Stimulated activated CD8-positive, alpha-beta memory T cell treated with anti-CD3 and anti-CD28 coated beads, Interleukin-7, amount 100 ng/mL, for 4 hours (primary cell): ENCODE measurements around the gene ENDOD1.
"Not testable (repeated sequence)": the region's sequence is repeated elsewhere in the genome, so short reads cannot be mapped to it uniquely, and the experiment has no call there.

Source experiments
- DNase-seq, 2 donors: peaks; one replicate each; pipeline ENCODE4 v3.0.0-alpha.2; 2020; ENCODE audit warnings: low read depth in 2 of 2

The ENDOD1 gene

DNA sequence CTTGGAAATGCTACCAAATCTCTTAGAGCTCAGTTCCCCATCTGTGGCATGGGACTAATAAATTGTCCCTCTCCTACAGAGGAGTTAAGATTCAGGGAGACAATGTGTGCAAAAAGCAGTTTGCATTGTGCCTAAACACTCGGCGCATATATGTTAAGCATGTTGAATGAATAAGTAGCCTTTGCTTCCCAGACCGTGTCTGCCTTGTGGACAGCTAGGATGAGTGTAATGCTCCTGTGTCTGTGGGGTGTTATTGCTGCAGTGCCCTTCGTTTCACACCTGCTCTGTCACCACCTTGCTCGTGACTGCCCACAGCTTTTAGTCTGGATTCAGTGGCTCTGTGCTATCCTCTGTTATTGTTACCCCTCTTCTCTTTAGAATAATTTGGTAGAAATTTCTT, 14.1 kb downstream of the ENDOD1 start:
- DNase-seq = no peak

DNA sequence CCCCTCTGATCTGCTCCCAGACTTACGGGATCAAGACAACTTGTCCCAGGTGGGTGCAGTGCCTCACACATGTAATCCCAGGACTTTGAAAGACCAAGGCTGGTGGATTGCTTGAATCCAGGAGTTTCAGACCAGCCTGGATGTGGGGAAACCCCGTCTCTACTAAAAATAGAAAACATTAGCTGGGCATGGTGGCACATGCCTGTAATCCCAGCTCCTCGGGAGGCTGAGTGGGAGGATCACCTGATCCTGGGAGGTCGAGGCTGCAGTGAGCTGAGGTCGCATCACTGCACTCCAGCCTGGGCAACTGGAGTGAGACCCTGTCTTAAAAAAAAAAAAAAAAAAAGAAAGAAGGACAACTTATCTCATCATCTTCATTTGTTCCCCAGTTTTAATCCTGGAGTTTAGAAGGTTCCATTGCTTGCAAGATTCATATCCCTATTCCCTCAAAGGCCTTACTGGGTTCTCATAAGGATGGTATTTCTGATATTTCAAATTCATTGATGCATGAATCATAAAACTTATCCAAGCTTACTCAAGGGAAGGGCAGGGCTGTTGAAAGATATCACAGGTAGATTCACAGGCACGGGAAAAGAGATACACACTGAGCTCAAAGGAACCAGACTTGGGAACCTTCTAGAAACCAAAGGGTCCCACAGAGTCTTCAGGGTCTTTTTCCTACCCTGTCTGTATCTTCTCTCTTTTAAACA, 14.6 kb downstream of the ENDOD1 start:
- DNase-seq = no peak

DNA sequence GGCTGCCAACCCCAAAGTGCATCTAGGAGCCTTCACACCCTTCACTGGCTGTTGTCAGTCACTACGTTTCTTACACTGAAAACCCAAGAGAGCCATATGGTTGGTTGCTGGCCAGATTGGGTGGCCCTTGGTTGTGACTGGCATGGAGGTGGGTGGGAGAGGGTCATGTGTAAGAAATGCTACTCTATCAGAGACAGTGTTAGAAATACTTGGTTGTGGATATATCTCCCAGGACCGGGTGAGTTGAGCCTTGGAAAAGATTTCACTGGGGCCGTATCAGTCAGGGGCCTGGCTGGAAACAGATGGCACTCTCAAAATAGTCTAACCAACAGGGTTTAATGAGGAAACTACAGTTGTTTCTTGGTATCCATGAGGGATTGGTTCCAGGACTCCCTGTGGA, 15.2 kb downstream of the ENDOD1 start:
- no peak for DNase-seq

DNA sequence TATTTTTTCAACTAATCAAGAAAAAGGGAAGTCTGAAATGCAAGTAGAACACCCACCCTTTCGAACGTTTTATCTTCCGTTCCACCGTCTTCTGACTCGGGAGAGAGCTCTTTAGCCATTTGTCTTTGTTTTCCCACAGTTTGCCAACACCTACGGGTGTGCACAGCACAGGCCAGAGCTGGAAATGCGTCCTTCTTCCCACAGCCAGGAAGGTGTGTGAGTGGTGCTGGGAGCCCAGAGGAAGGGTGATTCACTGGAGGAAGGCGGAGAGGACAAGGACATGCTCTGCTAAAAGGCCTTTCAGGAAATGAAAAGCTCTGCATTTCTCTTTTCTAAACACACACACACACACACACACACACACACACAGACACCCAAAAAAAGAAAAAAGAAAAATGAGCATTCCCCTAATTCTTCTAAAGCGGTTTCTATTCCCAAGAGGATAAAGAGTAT, 18.5 kb downstream of the ENDOD1 start:
- no peak for DNase-seq

DNA sequence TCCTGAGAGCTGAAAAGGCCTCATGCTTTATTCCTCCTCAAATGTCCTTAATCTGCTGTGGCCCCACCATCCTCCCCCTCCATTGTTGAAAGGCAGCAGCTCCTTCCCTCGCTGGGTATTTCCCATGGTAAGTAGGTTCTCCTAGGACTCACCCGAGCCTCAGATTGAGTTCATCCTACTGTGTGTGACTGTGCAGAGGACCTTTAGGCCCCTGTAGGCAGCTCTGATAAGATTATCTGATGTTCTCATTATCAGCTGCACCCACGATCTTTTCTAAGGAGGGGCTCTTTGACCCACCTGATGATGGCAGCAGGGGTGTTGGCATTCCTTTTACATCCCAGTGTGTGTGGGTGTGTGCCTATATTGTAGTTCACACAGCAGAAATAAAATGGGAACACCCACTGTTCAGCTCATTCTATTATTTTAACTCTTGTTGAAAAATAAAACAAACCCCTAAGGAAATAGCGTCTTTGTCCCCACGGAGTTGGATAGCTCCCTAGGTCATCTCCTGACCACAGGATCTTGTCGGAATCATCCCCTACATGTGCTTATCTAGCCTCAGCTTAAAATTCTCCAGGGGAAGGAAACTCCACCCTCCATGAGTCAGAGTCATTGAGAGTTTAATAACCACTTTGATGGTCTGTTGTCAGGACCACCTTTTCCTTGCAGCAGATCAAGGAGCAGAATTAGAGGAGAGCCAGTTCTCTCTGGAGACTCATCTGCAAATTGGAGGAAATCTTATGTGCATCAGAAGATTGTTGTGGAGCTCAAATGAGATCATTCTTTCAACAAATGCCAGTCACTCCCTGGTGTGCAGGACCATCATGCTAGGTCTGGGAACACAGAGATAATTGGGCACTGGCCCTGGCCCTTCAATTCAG, 19.3 kb downstream of the ENDOD1 start:
- no peak for DNase-seq

DNA sequence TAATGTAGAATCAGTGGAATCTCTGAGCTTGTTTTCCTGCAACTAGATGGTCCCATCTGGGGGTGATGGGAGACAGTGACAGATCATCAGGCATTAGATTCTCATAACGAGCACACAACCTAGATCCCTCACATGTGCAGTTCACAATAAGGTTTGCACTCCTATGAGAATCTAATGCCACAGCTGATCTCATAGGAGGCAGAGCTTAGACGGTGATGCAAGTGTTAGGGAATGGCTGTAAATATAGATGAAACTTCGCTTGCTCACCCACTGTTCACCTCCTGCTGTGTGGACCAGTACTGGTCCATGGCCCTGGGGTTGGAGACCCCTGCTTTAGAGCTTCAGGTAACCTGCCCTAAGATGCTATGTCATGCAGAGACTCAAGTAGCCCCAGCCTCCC, 21.8 kb downstream of the ENDOD1 start:
- not testable (repeated sequence) for DNase-seq

DNA sequence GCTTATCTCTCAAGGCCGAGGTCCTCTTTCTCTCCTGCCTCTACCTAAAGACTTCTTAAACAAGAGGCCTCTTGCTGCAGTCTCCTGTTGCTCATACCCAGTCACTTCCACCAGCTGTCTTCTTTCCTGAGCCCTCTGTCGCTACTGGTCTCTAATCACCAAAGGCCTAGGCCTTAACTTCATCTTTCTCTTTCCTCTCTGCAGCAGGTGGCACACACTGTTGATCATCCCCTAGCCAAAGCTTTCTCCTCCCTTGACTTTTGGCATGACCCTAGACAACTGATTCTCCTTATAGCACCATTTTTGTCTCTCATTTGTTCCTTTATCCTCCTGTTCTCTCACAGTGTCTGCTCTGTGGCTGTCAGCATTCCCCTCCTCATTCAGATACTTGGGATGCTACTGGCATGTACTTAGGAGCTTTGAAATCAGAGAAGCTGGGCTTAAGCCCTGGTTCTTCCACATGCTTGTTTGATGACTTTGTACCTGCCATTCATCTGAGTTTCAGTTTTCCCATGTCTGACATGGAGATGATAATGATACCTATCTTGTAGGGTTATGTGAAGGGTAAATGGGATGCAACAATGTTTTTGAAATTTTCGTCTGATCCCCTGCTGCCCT, 22.4 kb downstream of the ENDOD1 start:
- DNase-seq = no peak

DNA sequence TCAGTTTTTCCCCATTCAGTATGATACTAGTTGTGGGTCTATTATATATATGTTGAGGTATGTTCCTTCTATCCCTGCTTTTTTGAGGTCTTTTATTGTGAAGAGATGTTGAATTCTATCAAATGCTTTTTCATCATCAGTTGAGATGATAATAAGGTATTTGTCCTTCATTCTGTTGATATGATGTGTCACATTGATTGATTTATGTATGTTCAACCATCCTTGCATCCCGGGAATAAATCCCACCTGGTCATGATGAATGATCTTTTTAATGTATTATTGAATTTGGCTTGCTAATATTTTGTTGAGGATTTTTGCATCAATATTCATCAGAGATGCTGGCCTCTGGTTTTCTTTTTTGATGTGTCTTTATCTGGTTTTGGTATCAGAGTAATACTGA, 26.0 kb downstream of the ENDOD1 start:
- no peak for DNase-seq

DNA sequence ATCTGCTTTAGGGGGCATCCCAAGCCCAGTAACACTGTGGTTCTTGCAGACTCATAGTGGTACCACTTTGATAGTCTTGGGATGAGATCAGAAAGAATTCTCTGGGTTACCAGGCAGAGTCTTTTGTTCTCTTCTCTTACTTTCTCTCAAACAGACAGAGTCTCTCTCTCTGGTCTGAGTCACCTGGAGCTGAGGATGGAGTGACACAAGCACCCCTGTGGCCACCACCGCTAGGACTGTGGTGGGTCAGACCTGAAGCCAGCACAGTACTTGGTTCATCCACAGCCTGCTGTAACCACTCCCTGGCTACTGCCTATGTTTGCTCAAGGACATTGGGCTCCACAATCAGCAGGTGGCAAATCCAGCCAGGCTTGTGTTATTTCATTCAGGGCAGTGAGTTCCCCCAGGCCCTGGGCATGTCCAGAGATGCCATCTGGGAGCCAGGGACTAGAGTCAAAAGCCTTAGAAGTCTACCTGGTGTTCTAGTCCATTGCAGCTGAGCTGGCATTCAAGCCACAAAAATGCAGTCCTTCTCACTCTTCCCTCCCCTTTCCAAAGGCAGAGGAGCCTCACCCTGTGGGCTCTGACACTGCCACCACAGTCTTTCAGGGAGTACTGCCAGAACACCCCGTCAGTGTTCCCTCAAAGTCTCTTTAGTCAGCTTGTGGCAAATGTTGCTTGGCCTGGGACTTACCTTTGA, 29.9 kb downstream of the ENDOD1 start:
- DNase-seq = no peak

DNA sequence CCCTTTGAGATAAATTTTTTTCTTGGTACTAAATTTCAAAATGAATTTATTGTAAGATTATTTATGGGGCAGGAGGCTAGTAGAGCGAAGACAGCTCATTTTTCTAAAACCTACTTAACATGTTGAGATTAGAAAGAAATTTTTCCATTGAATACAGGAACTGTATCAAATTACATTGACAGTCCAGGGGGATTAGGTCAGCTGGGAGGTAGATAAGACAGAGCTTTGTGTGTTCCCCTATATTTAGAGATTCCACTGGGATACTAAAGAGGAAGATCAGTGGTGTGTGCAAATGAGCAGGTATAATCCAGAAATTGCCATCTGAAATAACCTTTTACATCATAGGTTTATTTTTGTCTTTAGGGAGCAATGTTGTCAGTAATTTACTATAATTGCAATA, 32.1 kb downstream of the ENDOD1 start:
- DNase-seq = no peak

DNA sequence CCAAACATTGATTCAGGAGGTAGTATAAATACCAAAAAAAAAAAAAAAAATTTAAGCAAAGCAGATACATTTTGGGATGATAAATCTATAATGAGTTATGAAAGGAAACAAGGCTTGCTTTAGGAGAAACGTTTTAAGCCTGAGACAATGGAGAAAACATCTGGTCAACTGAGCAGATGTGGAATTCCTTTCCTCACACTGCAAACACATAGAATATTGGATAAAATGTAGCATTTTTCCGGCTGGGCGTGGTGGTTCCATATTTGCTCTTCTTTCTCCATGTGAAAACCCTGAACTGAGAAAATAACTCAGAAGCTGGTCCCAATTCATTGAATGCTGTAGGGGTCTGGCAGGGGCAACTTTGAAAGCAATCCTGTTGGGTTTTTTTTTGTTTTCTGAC, 33.9 kb downstream of the ENDOD1 start:
- no peak for DNase-seq

DNA sequence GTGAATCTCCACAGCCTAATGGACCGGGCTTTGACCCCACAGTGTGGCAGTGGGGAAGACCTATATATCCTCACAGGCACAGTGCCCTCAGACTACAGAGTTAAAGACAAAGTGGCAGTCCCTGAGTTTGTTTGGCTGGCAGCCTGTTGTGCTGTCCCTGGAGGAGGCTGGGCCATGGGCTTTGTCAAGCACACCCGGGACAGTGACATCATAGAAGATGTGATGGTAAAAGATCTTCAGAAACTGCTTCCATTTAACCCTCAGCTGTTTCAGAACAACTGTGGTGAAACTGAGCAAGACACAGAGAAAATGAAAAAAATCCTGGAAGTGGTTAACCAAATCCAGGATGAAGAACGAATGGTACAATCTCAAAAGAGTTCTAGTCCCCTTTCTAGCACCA, 39.0 kb downstream of the ENDOD1 start:
- DNase-seq = no peak

DNA sequence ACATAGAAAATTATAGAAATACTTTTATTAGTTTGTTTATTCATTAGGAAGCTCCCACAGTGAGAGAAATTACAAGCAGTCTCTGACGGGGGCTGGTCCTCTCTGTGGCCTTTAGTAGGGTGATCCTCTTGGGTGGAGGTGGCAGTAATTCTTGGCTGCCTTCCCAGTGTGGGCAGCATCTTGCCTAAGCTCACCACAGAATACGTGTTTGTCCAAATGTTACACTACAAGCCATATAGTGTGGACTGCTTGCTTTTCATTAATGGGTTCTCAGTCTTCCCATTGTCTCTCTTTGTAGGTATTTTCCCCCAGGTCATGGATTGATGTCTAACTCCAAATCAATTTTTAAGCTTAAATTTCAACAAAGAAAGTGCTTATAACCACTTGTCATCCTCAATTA, 43.3 kb downstream of the ENDOD1 start:
- no peak for DNase-seq

DNA sequence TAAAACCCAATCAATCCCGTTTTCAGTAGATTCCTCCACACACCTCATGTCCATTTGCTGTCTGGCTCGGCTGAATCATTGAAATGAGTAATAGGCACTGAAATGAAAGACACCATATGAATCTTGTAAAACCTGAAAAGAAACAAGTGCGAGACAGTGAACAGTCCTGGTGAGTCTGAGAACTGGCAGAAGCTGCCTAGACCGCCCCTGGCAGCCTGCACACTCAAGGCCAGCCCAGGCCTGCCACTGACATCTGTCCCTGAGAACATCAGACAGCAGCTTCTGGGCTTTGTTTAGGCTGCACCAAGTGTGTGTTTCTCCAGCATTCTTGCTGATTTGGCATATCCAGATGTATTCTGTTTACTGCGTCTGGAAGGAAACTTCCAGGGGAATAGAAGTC, 44.8 kb downstream of the ENDOD1 start:
- no peak for DNase-seq

DNA sequence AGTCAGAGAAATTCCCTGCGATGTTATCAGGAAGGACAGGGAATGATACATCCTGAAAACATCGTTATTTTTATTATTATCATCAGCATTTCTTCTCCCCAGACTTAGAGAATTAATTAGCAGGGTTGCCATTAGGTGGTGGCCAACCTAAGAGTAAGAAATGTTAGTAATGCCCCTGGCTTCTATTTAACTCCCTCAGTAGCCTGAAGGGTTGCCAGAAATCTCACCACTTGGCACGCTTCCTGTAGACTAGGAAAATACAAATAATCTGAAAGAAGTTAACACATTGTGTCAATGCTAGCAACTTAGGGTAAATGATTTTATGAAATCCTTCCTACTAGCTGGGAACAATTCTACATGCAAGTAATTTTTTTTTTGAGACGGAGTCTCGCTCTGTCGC, 45.5 kb downstream of the ENDOD1 start:
- DNase-seq = no peak

DNA sequence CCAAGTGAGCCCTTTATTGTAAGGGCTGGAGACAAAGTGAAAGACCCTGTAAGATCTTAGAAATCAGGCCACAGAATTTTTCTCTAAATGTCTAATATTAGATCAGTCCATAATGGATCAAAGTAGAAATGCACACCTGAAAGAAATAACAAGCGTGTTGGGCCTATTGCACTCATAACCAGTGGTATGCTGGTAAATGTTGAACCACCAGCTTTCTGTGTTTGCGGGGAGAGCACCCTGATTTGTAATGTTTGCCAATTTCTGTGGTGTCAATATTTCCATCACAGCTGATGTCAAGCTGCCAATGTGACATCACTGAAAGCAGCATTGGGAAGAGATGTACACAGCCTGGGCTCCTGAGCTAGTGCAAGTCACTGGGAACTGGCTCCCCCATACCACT, 46.2 kb downstream of the ENDOD1 start:
- no peak for DNase-seq

DNA sequence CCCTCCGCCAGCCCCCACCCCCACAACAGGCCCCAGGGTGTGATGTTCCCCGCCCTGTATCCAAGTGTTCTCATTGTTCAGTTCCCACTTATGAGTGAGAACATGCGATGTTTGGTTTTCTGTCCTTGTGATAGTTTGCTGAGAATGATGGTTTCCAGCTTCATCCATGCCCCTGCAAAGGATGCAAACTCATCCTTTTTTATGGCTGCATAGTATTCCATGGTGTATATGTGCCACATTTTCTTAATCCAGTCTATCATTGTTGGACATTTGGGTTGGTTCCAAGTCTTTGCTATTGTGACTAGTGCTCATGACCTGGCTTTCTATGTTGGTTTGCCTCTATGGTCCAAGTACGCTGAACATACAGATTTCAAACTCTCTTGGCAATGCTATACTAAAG, 47.1 kb downstream of the ENDOD1 start:
- DNase-seq = not testable (repeated sequence)

DNA sequence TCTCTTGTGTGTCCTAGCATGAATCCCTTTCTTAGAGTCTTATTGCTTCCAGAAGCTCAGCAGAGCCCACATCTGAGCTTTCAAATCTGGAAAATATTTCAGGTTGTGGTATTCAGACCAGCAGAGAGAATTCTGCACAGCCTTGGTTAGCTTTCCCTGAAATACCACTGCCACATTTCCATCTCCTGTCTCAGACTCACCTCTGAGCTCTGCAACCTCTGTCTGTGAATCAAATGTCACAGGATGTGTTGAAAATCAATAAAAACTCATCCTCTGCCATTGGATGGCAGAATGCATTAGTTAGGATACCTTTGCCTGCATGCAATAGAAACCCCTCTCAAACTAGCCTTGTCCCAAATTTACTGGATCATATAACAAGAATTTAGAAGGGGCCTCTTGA, 47.7 kb downstream of the ENDOD1 start:
- no peak for DNase-seq

DNA sequence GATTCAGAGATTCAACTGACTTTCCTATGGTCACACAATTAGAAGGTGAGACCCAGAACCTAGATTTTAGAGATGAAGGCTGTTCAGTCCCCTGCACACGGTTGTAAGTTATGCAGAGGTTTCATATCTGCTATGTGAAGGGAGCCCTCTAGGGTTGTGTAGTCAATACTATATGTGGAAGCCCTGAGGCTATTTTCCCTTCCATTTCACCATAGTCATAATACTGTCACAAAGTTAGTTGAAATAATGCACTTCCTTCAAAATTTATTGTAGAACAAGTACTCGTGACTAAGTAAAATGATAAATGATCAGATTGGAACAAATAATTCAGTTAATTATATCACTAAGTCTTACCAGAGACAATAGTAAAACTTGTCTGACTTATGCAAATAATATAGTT, 48.8 kb downstream of the ENDOD1 start:
- DNase-seq = no peak

DNA sequence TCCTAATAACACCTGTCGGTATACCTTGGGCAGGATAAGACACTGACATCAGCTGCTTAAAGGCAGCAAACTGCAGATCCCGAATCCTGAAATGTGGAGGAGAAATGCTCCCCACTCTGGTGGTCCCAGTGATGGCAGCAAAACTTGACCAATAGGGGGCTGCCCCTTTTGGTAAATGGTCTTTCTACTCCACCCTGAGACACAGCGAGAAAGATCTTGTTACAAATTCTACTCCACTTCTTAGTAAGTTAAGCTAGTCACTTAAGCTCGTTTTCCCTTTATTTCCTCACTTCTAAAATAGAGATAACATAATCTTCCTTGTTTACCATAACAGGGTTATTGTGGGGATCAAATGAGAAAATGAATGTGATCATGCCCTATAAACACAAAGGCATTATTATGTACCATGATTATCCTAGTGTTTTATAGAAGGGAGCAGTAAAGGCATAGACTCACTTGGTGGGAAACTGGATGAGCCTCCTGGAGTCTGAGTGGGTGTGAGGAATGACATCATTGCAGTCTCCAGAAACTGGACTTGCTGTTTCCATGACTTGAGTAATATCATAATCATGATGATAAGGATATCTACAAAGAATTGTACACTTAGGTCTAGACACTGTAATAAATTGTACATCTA, 50.9 kb downstream of the ENDOD1 start:
- no peak for DNase-seq

DNA sequence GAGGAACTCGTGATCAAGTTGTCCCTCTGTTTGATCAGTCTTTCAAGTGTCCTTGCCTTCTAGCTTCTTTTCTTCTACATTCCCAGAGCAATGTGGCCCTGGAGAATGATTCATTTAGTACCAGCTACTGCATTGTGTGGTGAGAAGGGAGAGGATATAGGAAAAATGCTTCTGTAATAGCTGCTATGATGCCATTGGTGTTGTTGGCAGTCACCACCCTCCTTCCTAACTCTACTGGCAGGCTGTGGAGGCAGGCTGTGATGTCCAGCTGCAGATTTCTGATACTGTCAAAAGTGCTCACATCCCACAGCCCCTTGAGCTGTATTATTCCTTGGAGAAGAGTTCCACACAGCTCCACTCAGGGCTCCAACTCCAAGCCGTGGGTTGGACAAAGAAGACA, 52.8 kb downstream of the ENDOD1 start:
- no peak for DNase-seq
